Fibroblast of upper back skin (primary cell): ENCODE data around the gene STRADA.
A peak's percentile ranks its signal among the peaks of the same experiment; 100 is the strongest.
"Not testable (repeated sequence)": the region's sequence is repeated elsewhere in the genome, so short reads cannot be mapped to it uniquely, and the experiment has no call there.

Experiments used
- DNase-seq: peaks from one replicate; pipeline ENCODE4 v3.0.0-alpha.2; 2013

The STRADA gene

GRCh38 chr17:63753215-63753614, 11.6 kb upstream of the STRADA start:
- no peak for DNase-seq

DNA sequence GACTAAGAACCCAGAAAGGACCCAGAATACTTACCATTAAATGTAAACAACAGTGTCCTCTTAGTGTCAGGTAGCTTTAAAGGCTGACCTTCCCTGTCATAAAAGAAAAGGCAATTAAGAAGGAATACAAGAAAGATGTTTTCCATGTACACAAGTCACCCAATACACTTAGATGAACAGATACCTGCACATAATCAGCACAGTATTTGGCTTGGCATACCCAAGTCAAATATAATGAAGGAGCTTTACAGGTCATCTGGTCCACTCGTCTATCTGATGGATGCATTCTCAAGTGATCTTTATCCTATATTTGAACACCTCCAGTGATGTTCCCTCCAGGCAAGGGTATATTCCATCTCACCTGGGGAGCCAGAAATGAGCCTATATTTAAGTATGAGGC, 11.1 kb upstream of the STRADA start:
- no peak for DNase-seq

DNA sequence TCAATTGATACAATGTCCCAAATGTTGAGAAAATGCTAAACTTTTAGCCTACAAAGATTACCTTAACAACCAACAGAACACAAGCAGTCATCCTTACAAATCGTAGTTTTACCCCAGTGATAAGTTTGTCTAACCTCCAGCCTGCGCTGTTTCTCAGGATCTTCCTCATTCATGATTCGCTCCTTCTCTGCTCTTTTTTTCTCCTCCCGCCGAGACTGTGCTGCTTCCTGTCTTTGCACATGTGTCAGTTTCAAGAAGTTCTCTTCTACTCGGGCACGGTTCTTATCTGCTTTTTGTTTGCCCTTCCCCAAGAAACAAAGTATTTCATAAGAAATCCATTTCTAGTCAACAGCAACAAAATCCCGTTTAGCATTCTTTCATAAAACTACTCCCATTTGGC, 10.2 kb upstream of the STRADA start:
- DNase-seq = no peak

GRCh38 chr17:63741143-63741407, 524 bp downstream of the STRADA start:
- DNase-seq = no peak

- peak; percentile 1 for DNase-seq
These were observed 996 bp downstream of the STRADA start for GRCh38 chr17:63740464-63741142.

DNA sequence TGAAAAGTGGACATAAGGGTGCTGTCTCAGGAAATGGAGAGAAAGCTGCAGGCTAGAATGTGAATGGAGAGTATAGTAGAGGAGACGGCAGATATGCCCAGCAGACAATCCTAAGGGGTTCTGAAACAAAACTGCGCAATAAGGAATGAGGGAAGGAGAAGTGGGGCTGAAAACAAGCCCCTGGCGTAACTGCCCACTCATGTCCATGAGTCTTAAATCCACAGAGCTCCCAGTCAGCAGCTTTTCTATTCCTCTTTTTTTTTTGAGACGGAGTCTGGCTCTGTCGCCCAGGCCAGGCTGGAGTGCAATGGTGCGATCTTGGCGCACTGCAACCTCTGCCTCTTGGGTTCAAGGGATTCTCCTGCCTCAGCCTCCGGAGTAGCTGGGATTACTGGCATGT, 5.9 kb downstream of the STRADA start:
- DNase-seq = no peak

- DNase-seq = no peak
These were observed 19.2 kb downstream of the STRADA start for GRCh38 chr17:63722403-63722802.

DNA sequence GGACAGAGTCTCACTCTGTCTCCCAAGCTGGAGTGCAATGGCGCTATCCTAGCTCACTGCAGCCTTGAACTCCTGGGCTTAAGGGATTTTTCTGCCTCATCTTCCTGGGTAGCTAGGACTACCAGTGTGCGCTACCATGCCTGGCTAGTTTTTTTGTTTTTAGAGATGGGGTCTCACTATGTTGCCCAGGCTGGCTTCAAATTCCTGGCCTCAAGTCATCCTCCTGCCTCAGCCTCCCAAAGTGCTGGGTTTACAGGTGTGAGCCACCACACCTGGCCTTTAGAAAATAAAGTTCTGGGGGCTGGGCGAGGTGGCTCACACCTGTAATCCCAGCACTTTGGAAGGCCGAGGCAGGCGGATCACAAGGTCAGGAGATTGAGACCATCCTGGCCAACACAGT, 21.4 kb downstream of the STRADA start:
- not testable (repeated sequence) for DNase-seq

DNA sequence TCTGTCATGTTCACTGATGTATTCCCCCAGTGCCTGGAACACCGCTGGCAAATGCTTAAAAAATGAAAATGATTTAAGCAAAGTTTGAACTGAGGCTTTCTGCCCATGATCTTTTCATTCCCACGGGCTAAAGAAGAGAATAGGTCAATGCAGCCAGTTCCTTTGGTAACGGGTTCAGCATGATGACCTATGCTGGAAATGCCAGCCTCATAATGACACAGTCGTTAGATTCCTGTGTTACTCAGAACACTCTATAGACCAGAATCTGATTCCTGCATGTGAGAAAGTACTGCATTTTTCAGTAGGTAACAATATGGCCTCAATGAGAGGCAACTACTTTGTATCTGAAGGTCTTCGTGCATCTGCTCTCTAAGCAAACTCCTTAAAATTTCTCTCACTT, 22.6 kb downstream of the STRADA start:
- no peak for DNase-seq

DNA sequence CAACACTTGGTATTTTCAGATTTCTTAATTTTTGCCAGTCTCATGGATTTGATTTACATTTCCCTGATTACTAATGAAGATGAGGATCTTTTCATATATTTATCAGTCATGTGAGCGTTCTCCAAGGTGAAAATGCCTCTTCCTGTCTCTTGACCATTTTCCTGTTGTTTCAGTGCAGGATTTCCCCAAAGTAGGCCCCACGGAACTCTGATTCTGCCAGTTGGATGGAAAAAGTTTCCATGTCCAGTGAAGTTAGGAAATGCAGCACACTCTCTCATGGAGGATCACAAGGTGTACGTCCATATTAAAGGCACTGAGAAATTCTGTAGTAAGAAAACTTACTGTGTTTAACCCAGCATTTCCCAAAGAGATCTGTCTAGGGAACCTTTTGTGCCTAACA, 25.2 kb downstream of the STRADA start:
- no peak for DNase-seq

DNA sequence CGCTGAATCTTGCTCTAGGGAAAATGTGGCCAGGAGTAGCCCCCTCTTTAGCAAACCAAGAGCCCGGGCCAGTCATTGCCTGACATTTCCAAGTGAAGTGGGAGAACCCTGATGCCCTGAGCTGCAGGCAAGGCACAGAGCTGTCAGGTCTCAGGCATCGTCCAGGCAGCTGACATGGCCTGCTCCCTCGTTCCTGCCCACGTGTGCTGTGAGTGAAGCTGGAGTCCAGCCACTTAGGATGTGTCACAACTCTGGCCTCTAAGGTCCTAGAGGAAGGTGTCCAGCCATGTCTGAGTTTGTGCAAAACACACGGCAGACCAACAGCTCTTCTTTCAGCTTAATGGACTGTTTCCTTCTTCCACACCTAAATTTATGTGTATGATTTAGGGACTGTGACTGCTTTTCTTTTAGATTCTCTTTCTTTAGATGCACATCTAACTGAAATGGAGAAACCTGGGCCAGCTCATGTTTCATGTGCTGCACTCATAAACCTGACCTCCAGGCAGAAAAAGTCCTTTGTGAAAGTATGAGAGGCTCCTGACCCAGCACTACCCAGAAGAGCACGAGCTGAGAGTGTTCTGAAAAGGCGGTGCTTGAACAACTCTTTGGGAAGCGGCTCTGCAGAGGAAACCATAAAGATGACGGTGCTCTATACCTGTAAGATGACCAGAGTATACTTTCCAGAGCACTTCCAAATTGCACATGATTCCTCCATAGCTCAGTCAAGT, 26.9 kb downstream of the STRADA start:
- DNase-seq = no peak

GRCh38 chr17:63709110-63709509, 32.5 kb downstream of the STRADA start:
- no peak for DNase-seq

DNA sequence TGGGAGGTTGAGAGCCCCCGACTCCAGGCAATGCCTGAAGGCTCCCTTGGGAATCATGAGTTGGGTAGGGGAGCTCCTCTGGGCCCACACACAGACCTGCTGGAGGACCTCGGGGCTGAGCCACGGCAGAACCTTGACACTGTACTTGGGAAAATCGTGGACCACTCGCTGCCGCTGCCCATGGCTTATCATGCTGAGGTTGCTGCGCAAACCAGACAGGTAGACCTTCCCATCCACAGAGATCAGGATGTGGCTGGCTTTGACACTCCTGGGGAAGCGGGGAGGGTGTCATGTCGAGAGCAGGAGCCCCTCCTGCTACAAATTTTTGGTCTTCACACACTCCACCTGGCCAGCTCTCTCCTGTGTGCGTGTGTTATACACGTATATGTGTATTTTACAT, 34.4 kb downstream of the STRADA start:
- DNase-seq = no peak

DNA sequence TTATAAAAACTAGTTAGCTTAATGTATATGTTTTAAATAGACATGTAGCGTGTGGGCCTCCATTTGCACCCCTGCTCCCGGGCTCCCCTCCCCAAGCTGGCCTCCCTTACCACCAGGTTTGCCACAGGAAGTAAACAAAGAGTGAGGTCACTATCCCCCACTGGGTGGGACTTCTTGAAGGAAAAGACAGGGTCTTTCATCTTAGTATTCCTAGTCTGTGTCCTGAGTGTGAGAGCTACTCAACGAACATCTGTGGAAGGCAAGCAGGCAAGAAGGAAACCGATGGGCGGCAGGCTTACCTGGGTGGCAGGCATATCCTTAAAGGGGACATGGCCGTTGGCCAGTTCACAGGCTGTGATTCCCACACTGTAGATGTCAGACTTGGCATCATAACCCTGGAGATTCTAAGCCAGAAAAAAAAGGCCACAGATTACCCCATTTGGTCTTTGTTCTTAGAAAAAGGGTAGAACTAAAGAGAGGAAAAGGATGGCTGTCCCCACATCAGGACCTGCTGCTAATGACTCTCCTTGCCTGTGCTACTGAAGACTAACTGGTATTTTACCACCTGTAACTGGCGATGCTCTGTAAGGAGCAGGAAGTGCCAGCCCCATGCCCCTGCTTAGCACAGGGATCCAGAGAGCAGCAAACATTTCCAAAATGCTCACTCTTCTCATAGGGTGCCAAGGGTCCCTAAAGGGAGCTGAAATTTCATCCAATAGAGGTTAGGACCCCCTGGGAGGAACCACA, 35.1 kb downstream of the STRADA start:
- DNase-seq = no peak

GRCh38 chr17:63705657-63706056, 35.9 kb downstream of the STRADA start:
- DNase-seq = no peak

- DNase-seq = no peak
These were observed 36.8 kb downstream of the STRADA start for GRCh38 chr17:63704836-63705235.

DNA sequence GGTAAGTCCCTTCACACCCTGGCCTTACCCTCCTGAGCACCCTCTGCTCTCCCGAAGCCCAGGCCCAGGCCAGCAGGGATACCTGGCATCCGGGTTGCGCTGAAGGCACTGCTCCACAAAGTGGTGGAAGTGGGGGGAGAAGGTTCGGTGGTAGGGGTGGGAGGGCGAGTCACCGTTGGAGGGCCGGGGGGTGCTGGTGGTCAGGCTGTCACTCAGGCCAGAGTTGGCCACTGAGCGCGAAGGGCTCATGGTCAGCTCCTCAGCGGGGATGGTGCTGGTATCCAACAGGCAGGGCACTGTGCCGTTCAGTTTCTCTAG, 37.4 kb downstream of the STRADA start:
- no peak for DNase-seq

- no peak for DNase-seq
These were observed 37.9 kb downstream of the STRADA start for GRCh38 chr17:63703556-63704258.

- DNase-seq = no peak
These were observed 38.6 kb downstream of the STRADA start for GRCh38 chr17:63703029-63703428.

DNA sequence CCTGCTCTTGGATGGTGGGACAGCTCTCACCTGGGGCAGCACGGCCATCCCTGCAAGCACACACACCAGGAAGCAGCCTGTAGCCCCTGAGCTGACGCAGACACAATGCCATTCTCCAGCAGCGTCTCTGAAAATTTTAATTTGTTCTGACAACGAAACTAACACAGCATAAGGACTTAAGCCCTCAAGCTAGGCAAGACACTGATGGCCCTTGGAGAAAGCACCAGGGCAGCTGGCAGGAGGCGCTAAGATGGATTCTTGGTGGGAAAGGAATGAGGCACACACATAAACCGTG, 38.9 kb downstream of the STRADA start:
- no peak for DNase-seq

DNA sequence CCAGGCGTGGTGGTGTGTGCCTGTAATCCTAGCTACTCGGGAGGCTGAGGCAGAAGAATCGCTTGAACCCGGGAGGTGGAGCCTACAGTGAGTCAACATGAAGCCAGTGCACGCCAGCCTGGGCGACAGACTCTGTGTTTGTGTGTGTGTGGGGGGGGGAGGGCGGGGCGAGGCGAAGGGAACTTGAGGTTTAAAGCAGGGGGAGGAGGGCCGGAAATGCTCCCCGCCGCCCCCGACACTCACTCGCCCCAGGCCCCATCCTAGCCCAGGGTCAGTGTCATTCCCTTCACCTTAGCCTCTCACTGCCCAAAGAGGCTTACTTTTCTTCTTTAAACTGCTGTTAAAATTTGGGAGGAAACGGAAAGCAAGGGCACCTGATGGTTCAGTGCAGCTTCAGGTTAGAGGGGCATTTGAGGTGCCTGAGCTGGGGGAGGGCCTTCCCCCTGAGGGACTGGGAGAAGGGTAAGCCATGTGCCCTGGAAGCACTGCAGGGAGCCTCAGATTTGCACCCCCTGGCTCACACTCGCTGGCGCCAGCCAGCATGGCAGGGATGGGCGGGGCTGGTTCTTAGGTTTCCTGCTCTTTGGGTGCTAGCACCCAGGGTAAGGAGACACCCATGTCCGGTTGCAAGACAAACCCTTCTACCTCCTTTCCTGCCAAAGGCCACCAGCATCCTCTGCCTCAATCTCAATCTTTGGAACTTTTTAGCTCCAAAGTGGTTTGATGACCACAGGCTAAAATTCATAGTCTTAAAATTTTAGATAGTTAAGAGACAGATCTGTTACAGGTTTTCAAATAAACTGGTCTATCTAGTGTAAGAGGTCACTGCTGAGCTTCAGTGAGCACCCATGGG, 39.5 kb downstream of the STRADA start:
- no peak for DNase-seq

GRCh38 chr17:63701456-63701820, 40.2 kb downstream of the STRADA start:
- DNase-seq = no peak
